ENCODE results near the gene CSNK2A1. TPM values are rescaled to one million over a fixed set of nuclear protein-coding genes. Genes with fewer than 3 reads are reported as not detected.

The CSNK2A1 gene
- total RNA-seq, 1 experiment from 2014 or later: 205 TPM

- Mint-ChIP-seq H3K27ac (ENCODE audit: unreplicated experiment) (no peak overlapping the region), H3K36me3 (ENCODE audit: insufficient read depth, unreplicated experiment) (no peaks in the 10 kb centered on the region), H3K27me3 (ENCODE audit: insufficient read depth, unreplicated experiment) (peaks cover 18% of the 10 kb centered on the region), H3K4me3 (ENCODE audit: unreplicated experiment) (no peak overlapping the region), H3K9me3 (ENCODE audit: unreplicated experiment) (peaks cover 1% of the 10 kb centered on the region), H3K4me1 (ENCODE audit: low read depth, unreplicated experiment) (no peaks in the 10 kb centered on the region)
- H3K4me1 ChIP-seq: no peaks in the 10 kb centered on the region
- ChIA-PET CTCF (interaction anchor here (1.0 kb wide), 1 partner anchor 96 kb away, joined by 4 read pairs; no protein-coding TSS in a partner anchor), POLR2A (no interaction called here)
- H3K27me3 ChIP-seq (replicated peaks; ENCODE audit: control insufficient read depth, insufficient read depth, low read length): no peaks in the 10 kb centered on the region
- H3K4me3 ChIP-seq (ENCODE audit: low read depth, low read length): no peak overlapping the region
- intact Hi-C loops (cut with micrococcal nuclease; ENCODE audit: unreplicated experiment): no loop called here
- DNase-seq: no peak
- no peaks in the 10 kb centered on the region for H3K36me3 ChIP-seq (ENCODE audit: control insufficient read depth, insufficient read depth, low read length)
- BruUV-seq (replicated peaks): no TSS peak
- H3K9me3 ChIP-seq: no peaks in the 10 kb centered on the region
- TF ChIP-seq CTCF (IDR thresholded peaks at IDR 0.05; ENCODE audit: insufficient read depth in 1 of 2, low read depth in 1 of 2, low read length in 1 of 2, severe bottlenecking in 1 of 2, unreplicated experiment in 1 of 2): no peak
These were observed 6.3 kb upstream of the CSNK2A1 start for GRCh38 chr20:549722-550496.

GRCh38 chr20:548906-549305 lies 5.3 kb upstream of the CSNK2A1 start:
- no peak for DNase-seq
- Mint-ChIP-seq H3K4me1 (ENCODE audit: low read depth, unreplicated experiment) (no peaks in the 10 kb centered on the region), H3K9me3 (ENCODE audit: unreplicated experiment) (peaks cover 11% of the 10 kb centered on the region), H3K27me3 (ENCODE audit: insufficient read depth, unreplicated experiment) (peaks cover 14% of the 10 kb centered on the region), H3K27ac (ENCODE audit: unreplicated experiment) (no peak overlapping the region), H3K4me3 (ENCODE audit: unreplicated experiment) (no peak overlapping the region), H3K36me3 (ENCODE audit: insufficient read depth, unreplicated experiment) (no peaks in the 10 kb centered on the region)
- H3K4me3 ChIP-seq (ENCODE audit: low read depth, low read length): no peak overlapping the region
- CTCF ChIA-PET: no interaction called here
- POLR2A ChIA-PET: no interaction called here
- 0 out of 2 replicates have a peak, but pooled peaks cover 4% of the 10 kb centered on the region for H3K4me1 ChIP-seq
- intact Hi-C loops (cut with micrococcal nuclease; ENCODE audit: unreplicated experiment): no loop called here
- H3K9me3 ChIP-seq: peaks cover 5% of the 10 kb centered on the region
- no peaks in the 10 kb centered on the region for H3K36me3 ChIP-seq (ENCODE audit: control insufficient read depth, insufficient read depth, low read length)
- BruUV-seq (replicated peaks): no TSS peak
- TF ChIP-seq CTCF (IDR thresholded peaks at IDR 0.05; ENCODE audit: insufficient read depth in 1 of 2, low read depth in 1 of 2, low read length in 1 of 2, severe bottlenecking in 1 of 2, unreplicated experiment in 1 of 2): no peak
- H3K27me3 ChIP-seq (replicated peaks; ENCODE audit: control insufficient read depth, insufficient read depth, low read length): no peaks in the 10 kb centered on the region

- H3K36me3 Mint-ChIP-seq (ENCODE audit: insufficient read depth, unreplicated experiment): peaks cover 12% of the 10 kb centered on the region
- no peak overlapping the region for H3K27ac Mint-ChIP-seq (ENCODE audit: unreplicated experiment)
- no TSS peak for BruUV-seq (replicated peaks)
- H3K4me3 Mint-ChIP-seq (ENCODE audit: unreplicated experiment): no peak overlapping the region
- TF ChIP-seq CTCF (IDR thresholded peaks at IDR 0.05; ENCODE audit: insufficient read depth in 1 of 2, low read depth in 1 of 2, low read length in 1 of 2, severe bottlenecking in 1 of 2, unreplicated experiment in 1 of 2): no peak
- Histone ChIP-seq H3K36me3 (ENCODE audit: control insufficient read depth, insufficient read depth, low read length) (no peaks in the 10 kb centered on the region), H3K27me3 (replicated peaks; ENCODE audit: control insufficient read depth, insufficient read depth, low read length) (no peaks in the 10 kb centered on the region), H3K4me3 (ENCODE audit: low read depth, low read length) (no peak overlapping the region), H3K4me1 (0 out of 2 replicates have a peak, but pooled peaks cover 4% of the 10 kb centered on the region), H3K9me3 (peaks cover 6% of the 10 kb centered on the region)
- peaks cover 11% of the 10 kb centered on the region for H3K9me3 Mint-ChIP-seq (ENCODE audit: unreplicated experiment)
- intact Hi-C loops (cut with micrococcal nuclease; ENCODE audit: unreplicated experiment): no loop called here
- no peak for DNase-seq
- CTCF ChIA-PET: no interaction called here
- POLR2A ChIA-PET: no interaction called here
- H3K4me1 Mint-ChIP-seq (ENCODE audit: low read depth, unreplicated experiment): peaks cover 6% of the 10 kb centered on the region
- H3K27me3 Mint-ChIP-seq (ENCODE audit: insufficient read depth, unreplicated experiment): peaks cover 13% of the 10 kb centered on the region
These were observed 3.8 kb upstream of the CSNK2A1 start for GRCh38 chr20:547394-547793.
